RWPE2 (cell line): ENCODE results near the gene HNRNPM.

Source experiments
- ATAC-seq: fragments of 200-7000 bp; cut with Tn5 transposase; 3 replicates; pipeline ENCODE4 v1.9.1; 2021; ENCODE audit warnings: low read depth
- DNase-seq: peaks from one replicate; pipeline ENCODE4 v3.0.0-alpha.2; 2020; ENCODE audit warnings: low spot score
- H3K27ac ChIP-seq: fragments of 450-650 bp; 2 replicates; pipeline ENCODE4 v1.5.1; 2017; ENCODE audit warnings: mild to moderate bottlenecking; ENCODE audit not compliant: poor library complexity, severe bottlenecking
- H3K27me3 ChIP-seq: fragments of 250-450 bp; sonication (Bioruptor Pico); 2 replicates; pipeline ENCODE4 v1.5.1; 2021; ENCODE audit warnings: mild to moderate bottlenecking, moderate library complexity; ENCODE audit not compliant: insufficient read depth, poor library complexity, severe bottlenecking
- H3K36me3 ChIP-seq: fragments of 250-450 bp; sonication (Bioruptor Pico); 2 replicates; pipeline ENCODE4 v1.5.1; 2020; ENCODE audit warnings: low read depth, mild to moderate bottlenecking, moderate library complexity
- H3K4me1 ChIP-seq: fragments of 250-450 bp; sonication (Bioruptor Pico); 2 replicates; pipeline ENCODE4 v1.5.1; 2021; ENCODE audit warnings: mild to moderate bottlenecking, moderate library complexity; ENCODE audit not compliant: insufficient read depth, poor library complexity, severe bottlenecking
- H3K4me3 ChIP-seq: fragments of 250-450 bp; sonication (Bioruptor Pico); 2 replicates; pipeline ENCODE4 v1.5.1; 2021; ENCODE audit warnings: mild to moderate bottlenecking, moderate library complexity; ENCODE audit not compliant: severe bottlenecking
- H3K9me3 ChIP-seq: fragments of 250-450 bp; sonication (Bioruptor Pico); 2 replicates; pipeline ENCODE4 v1.5.1; 2021; ENCODE audit warnings: mild to moderate bottlenecking, moderate library complexity; ENCODE audit not compliant: severe bottlenecking
- CTCF ChIP-seq: fragments of 450-650 bp; IDR thresholded peaks from one replicate; pipeline ENCODE4 v1.5.1; 2017; ENCODE audit warnings: mild to moderate bottlenecking, moderate library complexity; ENCODE audit not compliant: poor library complexity, severe bottlenecking

The HNRNPM gene

DNA sequence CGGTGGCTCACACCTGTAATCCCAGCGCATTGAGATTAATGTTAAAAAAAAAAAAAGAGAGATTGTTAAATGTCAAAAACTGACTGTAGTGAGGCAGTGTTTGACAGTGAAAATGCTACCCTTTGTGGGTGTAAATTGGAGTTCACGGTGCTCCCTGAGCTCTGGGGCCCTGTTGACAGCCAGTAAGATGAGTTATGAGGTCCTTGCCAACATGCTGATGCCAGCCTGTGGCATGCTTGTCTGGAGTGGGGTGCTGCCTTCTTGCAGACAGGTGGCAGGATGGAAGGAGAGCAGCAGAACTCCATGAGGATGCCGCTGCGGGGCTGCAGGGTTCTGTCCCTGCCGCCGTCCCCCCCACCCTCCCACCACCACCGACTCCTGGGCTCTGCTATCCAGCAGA is 31.7 kb downstream of the HNRNPM start:
- no peaks in the 10 kb centered on the region for H3K9me3 ChIP-seq
- H3K36me3 ChIP-seq = peaks cover 76% of the 10 kb centered on the region
- no peak for TF ChIP-seq CTCF
- H3K27me3 ChIP-seq = no peaks in the 10 kb centered on the region
- ATAC-seq (no peak), DNase-seq (no peak)
- no peak overlapping the region for H3K4me3 ChIP-seq
- H3K27ac ChIP-seq = no peak overlapping the region
- peaks cover 5% of the 10 kb centered on the region for H3K4me1 ChIP-seq

- Histone ChIP-seq H3K27me3 (no peaks in the 10 kb centered on the region), H3K27ac (no peak overlapping the region), H3K9me3 (no peaks in the 10 kb centered on the region), H3K36me3 (peaks cover 72% of the 10 kb centered on the region), H3K4me3 (no peak overlapping the region), H3K4me1 (peaks cover 5% of the 10 kb centered on the region)
- DNase-seq = no peak
- no peak for TF ChIP-seq CTCF
- ATAC-seq = no peak
Measured at GRCh38 chr19:8477889-8478288, 33.1 kb downstream of the HNRNPM start.

DNA sequence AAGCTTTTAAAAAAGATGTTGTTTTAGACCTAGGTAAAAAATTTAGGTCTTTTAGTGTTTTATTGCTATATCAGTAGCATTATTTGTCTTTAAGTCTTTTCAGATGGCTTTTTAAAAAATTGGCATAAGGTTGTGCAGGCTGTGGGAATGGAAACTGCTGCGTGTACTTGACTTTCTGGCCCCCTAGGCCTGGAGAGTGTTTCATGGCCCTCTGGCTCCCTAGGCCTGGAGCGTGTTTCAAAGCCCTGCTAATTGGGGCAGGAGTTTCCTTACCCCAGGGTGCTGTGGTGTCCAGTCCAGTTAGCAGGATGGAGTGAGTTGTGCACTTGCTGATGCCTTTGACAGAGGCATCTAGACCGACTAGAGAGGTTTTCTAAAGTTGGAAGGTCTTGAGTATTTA is 33.8 kb downstream of the HNRNPM start:
- DNase-seq = no peak
- ATAC-seq = no peak
- Histone ChIP-seq H3K27me3 (no peaks in the 10 kb centered on the region), H3K9me3 (no peaks in the 10 kb centered on the region), H3K36me3 (peaks cover 72% of the 10 kb centered on the region), H3K27ac (no peak overlapping the region), H3K4me3 (no peak overlapping the region), H3K4me1 (peaks cover 5% of the 10 kb centered on the region)
- no peak for TF ChIP-seq CTCF

DNA sequence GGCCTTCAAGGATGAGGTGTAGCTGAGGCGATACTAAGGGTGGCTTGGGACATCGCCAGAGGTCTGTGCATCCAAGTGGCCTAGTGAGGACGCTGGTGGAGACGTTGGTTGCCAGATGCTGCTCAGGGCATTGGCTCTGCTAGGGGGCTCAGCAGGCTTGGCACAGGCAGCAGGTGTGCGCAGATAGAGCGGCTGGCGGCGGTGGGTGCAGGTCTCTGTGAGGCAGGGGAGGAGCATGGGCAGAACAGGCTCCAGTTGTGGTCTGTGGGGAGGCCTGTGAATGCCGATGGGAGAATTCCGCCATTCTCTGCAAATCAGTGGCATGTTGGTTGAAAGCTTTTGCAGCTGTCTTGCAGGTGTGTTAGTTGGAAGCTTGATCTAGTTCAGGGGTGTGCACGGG is 36.4 kb downstream of the HNRNPM start:
- peaks cover 5% of the 10 kb centered on the region for H3K4me1 ChIP-seq
- H3K27me3 ChIP-seq = no peaks in the 10 kb centered on the region
- peak overlapping the region; percentile 40 for H3K27ac ChIP-seq
- no peak for TF ChIP-seq CTCF
- no peak overlapping the region for H3K4me3 ChIP-seq
- no peak for ATAC-seq
- H3K36me3 ChIP-seq = peaks cover 73% of the 10 kb centered on the region
- DNase-seq = no peak
- H3K9me3 ChIP-seq = no peaks in the 10 kb centered on the region

DNA sequence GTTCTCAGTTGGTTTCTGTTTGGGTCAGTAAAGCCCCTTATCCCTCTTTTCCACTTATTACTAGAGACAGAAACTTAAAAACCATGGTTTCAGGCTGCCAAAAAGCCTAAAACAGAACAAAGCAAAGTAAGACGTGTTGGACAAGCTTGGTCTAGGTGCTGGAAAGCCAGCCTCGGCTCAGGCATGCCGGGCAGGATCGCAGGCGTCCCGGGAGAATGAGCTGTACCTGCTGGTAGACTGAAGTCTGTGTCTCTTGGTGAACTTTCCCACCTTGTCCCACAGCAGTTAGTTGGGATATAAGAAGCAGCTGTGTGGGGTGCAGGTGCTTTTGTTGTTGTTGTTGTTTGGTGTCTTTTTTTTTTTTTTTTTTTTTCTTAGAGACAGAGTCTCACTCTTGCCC is 36.8 kb downstream of the HNRNPM start:
- Histone ChIP-seq H3K36me3 (peaks cover 75% of the 10 kb centered on the region), H3K9me3 (no peaks in the 10 kb centered on the region), H3K27ac (peak overlapping the region; percentile 40), H3K4me1 (peaks cover 5% of the 10 kb centered on the region), H3K27me3 (no peaks in the 10 kb centered on the region), H3K4me3 (no peak overlapping the region)
- ATAC-seq (no peak), DNase-seq (no peak)
- no peak for TF ChIP-seq CTCF
